GM23338 (cell line): ENCODE results near the gene TMEM120B. TPM values are rescaled to one million over a fixed set of nuclear protein-coding genes. Genes with fewer than 3 reads are reported as not detected.
A peak's percentile ranks its signal among the peaks of the same experiment; 100 is the strongest.
"Not testable (repeated sequence)": the region's sequence is repeated elsewhere in the genome, so short reads cannot be mapped to it uniquely, and the experiment has no call there.

Experiments used
- ATAC-seq: fragments of 200-7000 bp; cut with Tn5 transposase; 3 replicates; pipeline ENCODE4 v1.9.1; 2020
- DNase-seq: peaks from one replicate; pipeline ENCODE4 v3.0.0-alpha.2; 2015; ENCODE audit warnings: low spot score
- H2AFZ ChIP-seq: fragments of 200-600 bp; sonication (generic); 2 replicates; pipeline ENCODE4 v1.8.0; 2016; ENCODE audit warnings: antibody characterized with exemption, mild to moderate bottlenecking, moderate library complexity
- H3F3A ChIP-seq: fragments of 200-600 bp; sonication (generic); replicated peaks from 2 replicates; pipeline ENCODE4 v1.8.0; 2017; ENCODE audit warnings: antibody characterized with exemption, mixed run types, low read depth
- H3K27ac ChIP-seq: fragments of 200-600 bp; sonication (generic); 2 replicates; pipeline ENCODE4 v1.6.1; 2016; ENCODE audit warnings: low read depth
- H3K27me3 ChIP-seq: fragments of 200-600 bp; sonication (generic); 2 replicates; pipeline ENCODE4 v1.8.0; 2016; ENCODE audit warnings: mild to moderate bottlenecking, mixed run types, moderate library complexity; ENCODE audit not compliant: insufficient read depth
- H3K36me3 ChIP-seq: fragments of 200-600 bp; sonication (generic); 2 replicates; pipeline ENCODE4 v1.8.0; 2016; ENCODE audit warnings: mild to moderate bottlenecking; ENCODE audit not compliant: insufficient read depth
- H3K4me1 ChIP-seq: fragments of 200-600 bp; sonication (generic); 2 replicates; pipeline ENCODE4 v1.8.0; 2016; ENCODE audit warnings: mild to moderate bottlenecking, moderate library complexity; ENCODE audit not compliant: insufficient read depth
- H3K4me2 ChIP-seq: fragments of 200-600 bp; sonication (generic); 2 replicates; pipeline ENCODE4 v1.7.1; 2017; ENCODE audit warnings: mixed run types
- H3K4me3 ChIP-seq: fragments of 200-600 bp; sonication (generic); 2 replicates; pipeline ENCODE4 v1.6.1; 2016; ENCODE audit warnings: mixed run types
- H3K79me2 ChIP-seq: fragments of 200-600 bp; sonication (generic); replicated peaks from 2 replicates; pipeline ENCODE4 v1.8.0; 2017; ENCODE audit warnings: mild to moderate bottlenecking; ENCODE audit not compliant: insufficient read depth
- H3K9me2 ChIP-seq: fragments of 200-600 bp; sonication (generic); 2 replicates; pipeline ENCODE4 v1.8.0; 2017; ENCODE audit not compliant: insufficient read depth
- H4K20me1 ChIP-seq: fragments of 200-600 bp; sonication (generic); replicated peaks from 2 replicates; pipeline ENCODE4 v1.8.0; 2017; ENCODE audit warnings: mild to moderate bottlenecking; ENCODE audit not compliant: insufficient read depth
- H3K27ac Mint-ChIP-seq: 2 replicates; pipeline ENCODE4 v1.8.0; 2020; ENCODE audit warnings: inconsistent platforms, mild to moderate bottlenecking, moderate library complexity, mixed read lengths
- H3K27me3 Mint-ChIP-seq: 3 replicates; pipeline ENCODE4 v1.8.0; 2022; ENCODE audit warnings: low read depth, mild to moderate bottlenecking, moderate library complexity, mixed read lengths, inconsistent platforms; ENCODE audit not compliant: insufficient read depth, poor library complexity
- H3K36me3 Mint-ChIP-seq: 3 replicates; pipeline ENCODE4 v1.8.0; 2021; ENCODE audit warnings: low read depth, mild to moderate bottlenecking, inconsistent platforms, moderate library complexity, mixed read lengths
- H3K4me1 Mint-ChIP-seq: 3 replicates; pipeline ENCODE4 v1.8.0; 2020; ENCODE audit warnings: mild to moderate bottlenecking, inconsistent platforms, mixed read lengths
- H3K4me3 Mint-ChIP-seq: 3 replicates; pipeline ENCODE4 v1.8.0; 2021; ENCODE audit warnings: moderate library complexity, mild to moderate bottlenecking, inconsistent platforms, mixed read lengths
- H3K9me3 Mint-ChIP-seq: 3 replicates; pipeline ENCODE4 v1.8.0; 2020; ENCODE audit warnings: moderate library complexity, mild to moderate bottlenecking, inconsistent platforms, mixed read lengths
- CREB1 ChIP-seq: fragments of 250-450 bp; sonication (Bioruptor Pico); IDR thresholded peaks from 2 replicates; pipeline ENCODE4 v1.5.0; 2020; ENCODE audit warnings: low read depth, mild to moderate bottlenecking, moderate library complexity
- CTCF ChIP-seq, 2 experiments: fragments of 200-600 bp in 1 of 2; sonication (generic) in 1 of 2; conservative IDR thresholded peaks; 2 replicates each; pipeline versions ENCODE4 v1.5.1 to v1.6.1; 2016 to 2017; ENCODE audit warnings: antibody characterized with exemption in 2 of 2, low read depth in 2 of 2, mild to moderate bottlenecking in 2 of 2, moderate library complexity in 1 of 2
- EZH2 ChIP-seq: fragments of 200-600 bp; sonication (generic); IDR thresholded peaks from one replicate; pipeline ENCODE4 v1.8.0; 2017; ENCODE audit warnings: antibody characterized with exemption, mild to moderate bottlenecking, low read depth; ENCODE audit not compliant: unreplicated experiment
- EZH2phosphoT487 ChIP-seq: fragments of 200-600 bp; sonication (generic); IDR thresholded peaks from one replicate; pipeline ENCODE4 v1.8.1; 2018; ENCODE audit warnings: antibody characterized with exemption; ENCODE audit not compliant: unreplicated experiment
- JUNB ChIP-seq: IDR thresholded peaks from one replicate; pipeline ENCODE4 v1.6.1; 2016; ENCODE audit warnings: antibody characterized with exemption; ENCODE audit not compliant: unreplicated experiment
- NANOG ChIP-seq: IDR thresholded peaks from 2 replicates; pipeline ENCODE4 v1.6.1; 2016; ENCODE audit warnings: antibody characterized with exemption, borderline replicate concordance
- POLR2AphosphoS5 ChIP-seq: IDR thresholded peaks from 2 replicates; pipeline ENCODE4 v1.6.1; 2016; ENCODE audit warnings: antibody characterized with exemption, low read depth
- REST ChIP-seq: IDR thresholded peaks from one replicate; pipeline ENCODE4 v1.6.1; 2018; ENCODE audit warnings: antibody characterized with exemption; ENCODE audit not compliant: unreplicated experiment
- STAT1 ChIP-seq: IDR thresholded peaks from one replicate; pipeline ENCODE4 v1.6.1; 2016; ENCODE audit warnings: antibody characterized with exemption; ENCODE audit not compliant: unreplicated experiment
- ZNF331 ChIP-seq: fragments of 250-450 bp; sonication (Bioruptor Pico); IDR thresholded peaks from 2 replicates; pipeline ENCODE4 v1.5.0; 2020; ENCODE audit warnings: low read depth, mild to moderate bottlenecking, moderate library complexity
- polyA plus RNA-seq: library from polyadenylated mRNA; unstranded; fragments of >200 nt; fragmentation: Nextera tagmentation; extraction: Ambion mirVana; gene quantifications from 2 replicates; pipeline ENCODE4 v1.2.1, GENCODE V29; 2016
- total RNA-seq: library from RNA; depleted of rRNA; stranded (reverse); fragments of >200 nt; shearing (Covaris generic); gene quantifications from 2 replicates; pipeline ENCODE4 v1.2.3, GENCODE V29; 2014
- TF ChIP-seq, protein P1 (sequence below): IDR thresholded peaks from 2 replicates; pipeline ENCODE4 v1.6.1; 2016; ENCODE audit warnings: antibody characterized with exemption

TMEM120B gene
- total and polyA plus RNA-seq, 2 experiments from 2014 or later: 15.0 to 36.0 TPM

DNA sequence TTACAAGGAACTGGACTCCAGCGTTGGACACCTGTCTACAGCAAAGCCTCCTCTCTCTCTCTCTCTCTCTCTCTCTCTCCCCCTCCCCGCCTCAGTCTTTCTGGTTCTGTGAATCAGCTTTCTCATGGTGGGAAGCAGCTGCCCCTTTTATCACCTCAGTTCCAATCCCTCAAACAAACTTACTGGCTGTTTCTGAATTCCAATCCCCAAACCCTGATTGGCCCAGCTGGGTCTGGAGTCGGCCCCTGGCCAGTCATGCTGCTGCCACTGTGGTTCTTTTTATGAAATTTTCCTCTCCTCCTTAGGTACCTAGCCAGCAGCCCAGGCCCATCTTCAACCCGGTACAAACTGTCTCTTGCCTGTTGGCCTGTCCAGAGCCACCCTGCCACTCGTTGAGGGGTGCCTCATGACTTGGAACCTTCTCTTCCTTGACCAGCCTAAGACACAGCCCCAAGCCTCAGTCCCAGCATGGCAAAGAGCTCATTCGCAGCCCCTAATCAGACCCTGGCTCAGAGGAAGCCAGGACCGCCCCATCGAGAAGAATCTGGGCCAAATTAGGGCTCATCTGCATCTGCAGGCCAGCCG, 33.7 kb upstream of the TMEM120B start:
- H3K27me3 Mint-ChIP-seq: peaks cover 6% of the 10 kb centered on the region
- peaks cover 18% of the 10 kb centered on the region for H3K4me1 Mint-ChIP-seq
- H3K36me3 ChIP-seq: no peaks in the 10 kb centered on the region
- no peak overlapping the region for H3K4me3 ChIP-seq
- no peak overlapping the region; the same call in none of the 2 replicates for H3K27ac Mint-ChIP-seq
- 0 out of 2 replicates have a peak overlapping the region, but pooled peaks have one; percentile 20 for H3K4me2 ChIP-seq
- DNase-seq (peak; percentile 38), ATAC-seq (peak; percentile 28; the same call in 2 of the 3 replicates)
- H2AFZ ChIP-seq: peak overlapping the region; percentile 87
- 0 out of 2 replicates have a peak, but pooled peaks cover 7% of the 10 kb centered on the region for H3F3A ChIP-seq
- H3K4me1 ChIP-seq: no peaks in the 10 kb centered on the region
- no peaks in the 10 kb centered on the region for H3K79me2 ChIP-seq
- no peaks in the 10 kb centered on the region for H3K9me2 ChIP-seq
- H3K4me3 Mint-ChIP-seq: no peak overlapping the region
- no peak for TF ChIP-seq STAT1
- no peak for TF ChIP-seq NANOG
- no peak for TF ChIP-seq POLR2AphosphoS5
- no peak for TF ChIP-seq EZH2phosphoT487
- TF ChIP-seq REST: no peak
- TF ChIP-seq, protein P1, sequence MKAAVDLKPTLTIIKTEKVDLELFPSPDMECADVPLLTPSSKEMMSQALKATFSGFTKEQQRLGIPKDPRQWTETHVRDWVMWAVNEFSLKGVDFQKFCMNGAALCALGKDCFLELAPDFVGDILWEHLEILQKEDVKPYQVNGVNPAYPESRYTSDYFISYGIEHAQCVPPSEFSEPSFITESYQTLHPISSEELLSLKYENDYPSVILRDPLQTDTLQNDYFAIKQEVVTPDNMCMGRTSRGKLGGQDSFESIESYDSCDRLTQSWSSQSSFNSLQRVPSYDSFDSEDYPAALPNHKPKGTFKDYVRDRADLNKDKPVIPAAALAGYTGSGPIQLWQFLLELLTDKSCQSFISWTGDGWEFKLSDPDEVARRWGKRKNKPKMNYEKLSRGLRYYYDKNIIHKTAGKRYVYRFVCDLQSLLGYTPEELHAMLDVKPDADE: no peak
- TF ChIP-seq JUNB: no peak
- no peak for TF ChIP-seq ZNF331
- no peak for TF ChIP-seq CTCF (conservative IDR thresholded peaks at IDR 0.05; ENCODE audit: low read depth in 2 of 2)
- TF ChIP-seq EZH2: no peak
- no peak for TF ChIP-seq CREB1 (CRISPR knock-in tag)
- H3K9me3 Mint-ChIP-seq: no peaks in the 10 kb centered on the region; the same call in 2 of the 3 replicates
- no peaks in the 10 kb centered on the region for H4K20me1 ChIP-seq
- peak overlapping the region; percentile 16; the same call in 1 of the 2 replicates for H3K27ac ChIP-seq
- no peaks in the 10 kb centered on the region; the same call in 2 of the 3 replicates for H3K36me3 Mint-ChIP-seq
- H3K27me3 ChIP-seq: no peaks in the 10 kb centered on the region

DNA sequence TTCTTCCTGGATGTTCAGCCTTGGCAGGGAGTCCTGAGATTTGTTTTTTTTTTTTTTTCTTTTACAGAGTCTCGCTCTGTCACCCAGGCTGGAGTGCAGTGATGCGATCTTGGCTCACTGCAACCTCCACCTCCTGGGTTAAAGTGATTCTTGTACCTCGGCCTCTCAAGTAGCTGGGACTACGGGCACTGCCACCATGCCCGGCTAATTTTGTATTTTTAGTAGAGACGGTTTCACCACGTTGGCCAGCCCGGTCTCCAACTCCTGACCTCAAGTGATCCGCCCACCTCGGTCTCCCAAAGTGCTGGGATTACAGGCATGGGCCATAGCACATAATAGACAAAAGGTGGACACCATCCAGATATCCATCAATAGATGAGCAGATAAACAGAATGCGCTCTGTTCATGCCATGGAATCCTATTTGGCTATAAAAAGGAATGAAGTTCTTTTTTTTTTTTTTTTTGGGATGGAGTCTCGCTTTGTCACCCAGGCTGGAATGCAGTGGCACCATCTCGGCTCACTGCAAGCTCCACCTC, 32.8 kb upstream of the TMEM120B start:
- H3K27ac Mint-ChIP-seq, H4K20me1 ChIP-seq, H3K9me3 Mint-ChIP-seq, H3K4me1 ChIP-seq, H3K27ac ChIP-seq, H3K9me2 ChIP-seq, H3K36me3 Mint-ChIP-seq, H2AFZ ChIP-seq, DNase-seq, H3K79me2 ChIP-seq, H3K36me3 ChIP-seq, H3K4me2 ChIP-seq, H3K4me3 Mint-ChIP-seq, H3K27me3 ChIP-seq, ATAC-seq, H3K4me3 ChIP-seq, H3F3A ChIP-seq, H3K27me3 Mint-ChIP-seq: not testable (repeated sequence)
- peaks cover 18% of the 10 kb centered on the region for H3K4me1 Mint-ChIP-seq
